ENCODE data around the gene PARP6.

DNA sequence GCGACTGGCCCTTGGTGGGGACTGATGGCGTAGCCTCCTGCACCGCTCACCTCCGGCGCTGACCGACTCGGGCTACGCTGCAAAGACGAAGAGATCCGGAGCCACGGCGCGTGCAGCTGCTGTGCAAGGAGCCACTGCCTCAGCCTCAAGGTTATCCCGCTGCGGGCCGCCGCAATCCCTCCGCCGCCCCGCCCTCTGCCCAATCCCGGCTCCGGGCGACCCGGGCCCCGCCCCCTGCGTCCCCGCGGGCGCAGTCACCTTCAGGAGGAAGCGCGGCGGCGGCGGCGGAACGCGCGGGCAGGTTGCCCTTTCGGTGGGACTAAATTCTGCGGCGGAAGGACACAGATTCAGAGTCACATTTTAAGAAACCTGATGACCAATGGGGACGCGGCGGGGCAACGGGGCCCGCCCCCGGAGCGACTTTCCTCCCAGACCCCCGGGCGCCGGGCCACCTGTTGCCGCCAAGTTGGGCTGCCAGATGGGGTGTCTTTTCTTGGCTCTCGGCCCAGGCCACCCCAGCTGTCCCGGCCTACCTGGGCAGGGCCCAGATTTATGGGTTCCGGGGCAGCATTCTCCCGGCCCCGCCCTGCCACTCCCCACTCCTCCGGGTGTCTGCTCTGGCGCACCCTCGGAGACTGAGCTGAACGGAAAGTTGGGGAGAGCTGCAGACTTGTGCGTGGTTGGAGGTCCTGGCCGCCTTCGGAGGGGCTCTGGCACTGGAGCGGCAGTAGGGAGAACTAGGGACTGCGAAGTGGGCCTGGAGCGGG, 41.1 kb downstream of the PARP6 start, which contains the start of gene PKM:
- TF ChIP-seq, protein P1, sequence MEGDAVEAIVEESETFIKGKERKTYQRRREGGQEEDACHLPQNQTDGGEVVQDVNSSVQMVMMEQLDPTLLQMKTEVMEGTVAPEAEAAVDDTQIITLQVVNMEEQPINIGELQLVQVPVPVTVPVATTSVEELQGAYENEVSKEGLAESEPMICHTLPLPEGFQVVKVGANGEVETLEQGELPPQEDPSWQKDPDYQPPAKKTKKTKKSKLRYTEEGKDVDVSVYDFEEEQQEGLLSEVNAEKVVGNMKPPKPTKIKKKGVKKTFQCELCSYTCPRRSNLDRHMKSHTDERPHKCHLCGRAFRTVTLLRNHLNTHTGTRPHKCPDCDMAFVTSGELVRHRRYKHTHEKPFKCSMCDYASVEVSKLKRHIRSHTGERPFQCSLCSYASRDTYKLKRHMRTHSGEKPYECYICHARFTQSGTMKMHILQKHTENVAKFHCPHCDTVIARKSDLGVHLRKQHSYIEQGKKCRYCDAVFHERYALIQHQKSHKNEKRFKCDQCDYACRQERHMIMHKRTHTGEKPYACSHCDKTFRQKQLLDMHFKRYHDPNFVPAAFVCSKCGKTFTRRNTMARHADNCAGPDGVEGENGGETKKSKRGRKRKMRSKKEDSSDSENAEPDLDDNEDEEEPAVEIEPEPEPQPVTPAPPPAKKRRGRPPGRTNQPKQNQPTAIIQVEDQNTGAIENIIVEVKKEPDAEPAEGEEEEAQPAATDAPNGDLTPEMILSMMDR (IDR thresholded peaks at IDR 0.05; ENCODE audit: control extremely low read depth in 1 of 3, insufficient read depth in 1 of 3, low read depth in 1 of 3, low read length in 3 of 3), result no peak
- TF ChIP-seq PHF8 (conservative IDR thresholded peaks at IDR 0.05; ENCODE audit: low read depth, low read length) (peak; percentile 71), POLR2A (IDR thresholded peaks at IDR 0.05; ENCODE audit: control extremely low read depth in 1 of 2, low read depth in 2 of 2, low read length in 2 of 2) (peak; percentile 94 to 98), SP2 (IDR thresholded peaks at IDR 0.05; ENCODE audit: low read length) (no peak)
- TF ChIP-seq, protein P2, sequence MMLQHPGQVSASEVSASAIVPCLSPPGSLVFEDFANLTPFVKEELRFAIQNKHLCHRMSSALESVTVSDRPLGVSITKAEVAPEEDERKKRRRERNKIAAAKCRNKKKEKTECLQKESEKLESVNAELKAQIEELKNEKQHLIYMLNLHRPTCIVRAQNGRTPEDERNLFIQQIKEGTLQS (IDR thresholded peaks at IDR 0.05; ENCODE audit: insufficient read depth, low read depth, low read length), result no peak

Measured in H1 (cell line).